Keratinocyte (primary cell): Measurements from ENCODE around the gene COL8A2. TPM values are rescaled to one million over a fixed set of nuclear protein-coding genes. Genes with fewer than 3 reads are reported as not detected.

Experiments used
- DNase-seq: peaks from one replicate; pipeline ENCODE4 v3.0.0-alpha.2; 2011; ENCODE audit warnings: low read depth, missing footprints, low spot score
- FAIRE-seq: peaks from 2 replicates; lab custom pipeline; 2011; peaks lifted over from hg19 to GRCh38; lab: Jason Lieb, UNC
- H2AFZ ChIP-seq: 2 replicates; pipeline ENCODE4 v1.6.0; 2012; ENCODE audit warnings: low read length, control low read depth, inconsistent platforms; ENCODE audit not compliant: control insufficient read depth
- H3K27ac ChIP-seq: 2 replicates; pipeline ENCODE4 v1.5.1; 2011; ENCODE audit warnings: low read length; ENCODE audit not compliant: control insufficient read depth, insufficient read depth
- H3K27me3 ChIP-seq: 3 replicates; pipeline ENCODE4 v1.6.0; 2011; ENCODE audit warnings: low read length; ENCODE audit not compliant: control insufficient read depth, insufficient read depth; ENCODE audit errors: extremely low read depth
- H3K36me3 ChIP-seq, 2 experiments: 2 replicates in 1 of 2; 3 replicates in 1 of 2; pipeline ENCODE4 v1.5.1; 2011; ENCODE audit warnings: low read length in 2 of 2, mild to moderate bottlenecking in 1 of 2; ENCODE audit not compliant: control insufficient read depth in 2 of 2, insufficient read depth in 2 of 2; ENCODE audit errors: extremely low read depth in 1 of 2
- H3K4me1 ChIP-seq: 3 replicates; pipeline ENCODE4 v1.5.1; 2011; ENCODE audit warnings: low read length; ENCODE audit not compliant: control insufficient read depth, insufficient read depth; ENCODE audit errors: extremely low read depth
- H3K4me2 ChIP-seq: 3 replicates; pipeline ENCODE4 v1.6.0; 2011; ENCODE audit warnings: low read depth, low read length; ENCODE audit not compliant: control insufficient read depth, insufficient read depth; ENCODE audit errors: extremely low read depth
- H3K4me3 ChIP-seq, 3 experiments: fragments of 200-600 bp in 1 of 3; sonication (generic) in 1 of 3; 2 replicates in 2 of 3; 3 replicates in 1 of 3; pipeline ENCODE4 v1.5.1; 2011 to 2016; ENCODE audit warnings: low read length in 3 of 3, mild to moderate bottlenecking in 3 of 3, control low read depth in 2 of 3, inconsistent platforms in 1 of 3, low read depth in 1 of 3, mixed read lengths in 1 of 3, mixed run types in 1 of 3, moderate library complexity in 1 of 3; ENCODE audit not compliant: control insufficient read depth in 2 of 3, insufficient read depth in 2 of 3; ENCODE audit errors: extremely low read depth in 1 of 3
- H3K79me2 ChIP-seq: 2 replicates; pipeline ENCODE4 v1.6.0; 2012; ENCODE audit warnings: low read length; ENCODE audit not compliant: control insufficient read depth, insufficient read depth
- H3K9ac ChIP-seq: 3 replicates; pipeline ENCODE4 v1.6.0; 2011; ENCODE audit warnings: low read length; ENCODE audit not compliant: control insufficient read depth, insufficient read depth; ENCODE audit errors: extremely low read depth
- H3K9me1 ChIP-seq: 3 replicates; pipeline ENCODE4 v1.6.0; 2011; ENCODE audit warnings: low read length; ENCODE audit not compliant: control insufficient read depth, insufficient read depth; ENCODE audit errors: extremely low read depth
- H3K9me3 ChIP-seq: 2 replicates; pipeline ENCODE4 v1.5.1; 2012; ENCODE audit warnings: low read depth, low read length; ENCODE audit not compliant: control insufficient read depth
- H4K20me1 ChIP-seq: 3 replicates; pipeline ENCODE4 v1.6.0; 2011; ENCODE audit warnings: low read length; ENCODE audit not compliant: control insufficient read depth, insufficient read depth; ENCODE audit errors: extremely low read depth
- CTCF ChIP-seq, 3 experiments: IDR thresholded peaks in 1 of 3; conservative IDR thresholded peaks in 1 of 3; optimal IDR thresholded peaks in 1 of 3; 2 replicates in 2 of 3; 3 replicates in 1 of 3; pipeline versions ENCODE3 to v1.5.1; 2011; ENCODE audit warnings: low read length in 3 of 3, mild to moderate bottlenecking in 3 of 3, moderate library complexity in 2 of 3, control low read depth in 1 of 3, inconsistent platforms in 1 of 3; ENCODE audit not compliant: insufficient read depth in 2 of 3; ENCODE audit errors: extremely low read depth in 1 of 3
- EZH2 ChIP-seq: IDR thresholded peaks from one replicate; pipeline ENCODE4 v1.6.1; 2012; ENCODE audit warnings: inconsistent platforms, mild to moderate bottlenecking, low read length, moderate library complexity
- dilution Hi-C: fragments of 300-500 bp; cut with MboI; formaldehyde crosslinking; loops from one replicate; pipeline ENCODE4 v1.7.0; 2020; ENCODE audit warnings: low sequenced_read_pairs; ENCODE audit not compliant: extremely low pct_ligation_motif_present
- polyA plus RNA-seq, 5 experiments: library from polyadenylated mRNA; depleted of rRNA in 3 of 5; stranded (reverse) in 3 of 5; stranded (forward) in 1 of 5; unstranded in 1 of 5; fragments of >200 nt; gene quantifications; 1 replicate in 1 of 5; 2 replicates in 3 of 5; 3 replicates in 1 of 5; pipeline versions ENCODE4 v1.2.1 to v1.2.3, GENCODE V29; 2011 to 2012; ENCODE audit warnings: missing spikeins in 2 of 5, low read depth in 1 of 5, low replicate concordance in 1 of 5

The COL8A2 gene
- polyA plus RNA-seq, 1 donor (not counting 4 experiments of a cell fraction or from before 2014, with no cell fraction given) = 0.09 TPM

- FAIRE-seq = no peak
- DNase-seq = no peak
- TF ChIP-seq CTCF (optimal IDR thresholded peaks at IDR 0.05 in 1 of 3, IDR thresholded peaks at IDR 0.05 in 1 of 3, conservative IDR thresholded peaks at IDR 0.05 in 1 of 3; ENCODE audit: extremely low read depth in 1 of 3, insufficient read depth in 2 of 3, low read length in 3 of 3) (no peak), EZH2 (no peak)
- peaks cover 37% of the 10 kb centered on the region for H3K4me1 ChIP-seq
- peaks cover 0 to 11% of the 10 kb centered on the region in 2 experiments for H3K36me3 ChIP-seq
- H3K4me3 ChIP-seq = no peak overlapping the region
- no peak overlapping the region for H3K4me2 ChIP-seq
- H3K27ac ChIP-seq = no peak overlapping the region
- no peaks in the 10 kb centered on the region for H3K9me3 ChIP-seq
- dilution Hi-C loops = no loop called here
- no peak overlapping the region for H3K9ac ChIP-seq
- no peaks in the 10 kb centered on the region for H3K27me3 ChIP-seq
- peaks cover 38% of the 10 kb centered on the region for H3K79me2 ChIP-seq
- H2AFZ ChIP-seq = no peak overlapping the region
- H3K9me1 ChIP-seq = no peaks in the 10 kb centered on the region
- peaks cover 8% of the 10 kb centered on the region for H4K20me1 ChIP-seq
Measured at GRCh38 chr1:36153476-36153875, 28.5 kb upstream of the COL8A2 start.

DNA sequence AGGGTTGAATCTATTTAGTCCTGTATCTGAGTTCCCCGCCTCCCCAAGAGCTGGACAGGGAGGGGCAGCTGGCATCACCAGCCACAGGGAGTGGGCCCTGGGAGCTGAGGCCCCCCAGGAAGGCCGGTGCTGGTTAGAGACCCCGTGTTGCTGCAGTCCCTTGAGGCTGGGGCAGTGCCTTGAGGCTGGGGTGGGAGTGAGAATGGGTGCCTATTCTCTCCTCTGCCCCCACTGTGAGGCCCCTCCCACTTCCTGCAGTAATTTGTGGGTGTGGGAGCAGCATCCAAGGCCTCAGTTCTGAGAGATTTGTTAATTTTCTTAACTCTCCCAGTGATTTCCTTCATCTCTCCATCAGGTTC, 26.8 kb upstream of the COL8A2 start:
- dilution Hi-C loops = no loop called here
- no peaks in the 10 kb centered on the region for H3K9me3 ChIP-seq
- H4K20me1 ChIP-seq = no peaks in the 10 kb centered on the region
- H3K4me1 ChIP-seq = peaks cover 35% of the 10 kb centered on the region
- peak overlapping the region; percentile 63 for H2AFZ ChIP-seq
- peak overlapping the region; percentile 50 for H3K9ac ChIP-seq
- H3K79me2 ChIP-seq = peaks cover 37% of the 10 kb centered on the region
- no peaks in the 10 kb centered on the region for H3K36me3 ChIP-seq
- FAIRE-seq = no peak
- no peak for TF ChIP-seq EZH2
- TF ChIP-seq CTCF (optimal IDR thresholded peaks at IDR 0.05 in 1 of 3, IDR thresholded peaks at IDR 0.05 in 1 of 3, conservative IDR thresholded peaks at IDR 0.05 in 1 of 3; ENCODE audit: extremely low read depth in 1 of 3, insufficient read depth in 2 of 3, low read length in 3 of 3) = no peak
- no peak overlapping the region for H3K4me3 ChIP-seq
- peak overlapping the region; percentile 99 for H3K27ac ChIP-seq
- no peaks in the 10 kb centered on the region for H3K9me1 ChIP-seq
- H3K4me2 ChIP-seq = peak overlapping the region; percentile 79
- DNase-seq = no peak
- H3K27me3 ChIP-seq = no peaks in the 10 kb centered on the region
